ENCODE measurements around the gene JADE1.

GRCh38 chr4:128830906-128831503 lies 21.5 kb downstream of the JADE1 start:
- TF ChIP-seq CTCF (conservative IDR thresholded peaks at IDR 0.05; ENCODE audit: low read depth, low read length): no peak
- no peak for TF ChIP-seq EZH2 (IDR thresholded peaks at IDR 0.05; ENCODE audit: borderline replicate concordance, low read depth, low read length, poor library complexity, severe bottlenecking)

Measured in A673 (cell line).